ENCODE results near the gene CENPF.
"Not testable (repeated sequence)": the region's sequence is repeated elsewhere in the genome, so short reads cannot be mapped to it uniquely, and the experiment has no call there.

CENPF gene

GRCh38 chr1:214658785-214659184 is 55.8 kb downstream of the CENPF start:
- peak; percentile 53 for DNase-seq (ENCODE audit: low read depth, low spot score)

- no peak for DNase-seq (ENCODE audit: low read depth, low spot score)
These were observed 57.2 kb downstream of the CENPF start for GRCh38 chr1:214660190-214660589.

- no peak for DNase-seq (ENCODE audit: low read depth, low spot score)
These were observed 57.9 kb downstream of the CENPF start for GRCh38 chr1:214660900-214661299.

- no peak for DNase-seq (ENCODE audit: low read depth, low spot score)
These were observed 59.3 kb downstream of the CENPF start for GRCh38 chr1:214662223-214662785.

GRCh38 chr1:214664651-214665433 is 61.8 kb downstream of the CENPF start:
- no peak for DNase-seq (ENCODE audit: low read depth, low spot score)

- no peak for DNase-seq (ENCODE audit: low read depth, low spot score)
These were observed 62.7 kb downstream of the CENPF start for GRCh38 chr1:214665606-214666110.

GRCh38 chr1:214666674-214667073 is 63.7 kb downstream of the CENPF start:
- no peak for DNase-seq (ENCODE audit: low read depth, low spot score)

GRCh38 chr1:214670098-214670497 is 67.1 kb downstream of the CENPF start:
- DNase-seq (ENCODE audit: low read depth, low spot score): no peak

- DNase-seq (ENCODE audit: low read depth, low spot score): peak; percentile 23
These were observed 70.0 kb downstream of the CENPF start for GRCh38 chr1:214673029-214673428.

- DNase-seq (ENCODE audit: low read depth, low spot score): peak; percentile 18
These were observed 70.6 kb downstream of the CENPF start for GRCh38 chr1:214673576-214673975.

GRCh38 chr1:214675524-214675923 is 72.5 kb downstream of the CENPF start:
- not testable (repeated sequence) for DNase-seq (ENCODE audit: low read depth, low spot score)

- DNase-seq (ENCODE audit: low read depth, low spot score): no peak
These were observed 73.8 kb downstream of the CENPF start for GRCh38 chr1:214676747-214677146.

- DNase-seq (ENCODE audit: low read depth, low spot score): no peak
These were observed 75.0 kb downstream of the CENPF start for GRCh38 chr1:214677945-214678344.

GRCh38 chr1:214678386-214678785 is 75.4 kb downstream of the CENPF start:
- no peak for DNase-seq (ENCODE audit: low read depth, low spot score)

- DNase-seq (ENCODE audit: low read depth, low spot score): peak; percentile 59
These were observed 80.6 kb downstream of the CENPF start for GRCh38 chr1:214683621-214684020.

GRCh38 chr1:214685906-214686305 is 82.9 kb downstream of the CENPF start:
- DNase-seq (ENCODE audit: low read depth, low spot score): no peak

GRCh38 chr1:214686497-214686896 is 83.5 kb downstream of the CENPF start:
- no peak for DNase-seq (ENCODE audit: low read depth, low spot score)

GRCh38 chr1:214688891-214689290 is 85.9 kb downstream of the CENPF start:
- no peak for DNase-seq (ENCODE audit: low read depth, low spot score)

GRCh38 chr1:214694769-214695168 is 91.8 kb downstream of the CENPF start:
- DNase-seq (ENCODE audit: low read depth, low spot score): no peak

GRCh38 chr1:214698559-214698958 is 95.6 kb downstream of the CENPF start:
- no peak for DNase-seq (ENCODE audit: low read depth, low spot score)

GRCh38 chr1:214700437-214700836 is 97.4 kb downstream of the CENPF start:
- DNase-seq (ENCODE audit: low read depth, low spot score): peak; percentile 65

- no peak for DNase-seq (ENCODE audit: low read depth, low spot score)
These were observed 99.6 kb downstream of the CENPF start for GRCh38 chr1:214702556-214702955.

All from ELF-1 (cell line).